ENCODE results near the gene LPP. TPM values are rescaled to one million over a fixed set of nuclear protein-coding genes. Genes with fewer than 3 reads are reported as not detected.

Gene LPP
- total and polyA plus RNA-seq, 8 donors = 23.1 to 220 (median 26.7) TPM

DNA sequence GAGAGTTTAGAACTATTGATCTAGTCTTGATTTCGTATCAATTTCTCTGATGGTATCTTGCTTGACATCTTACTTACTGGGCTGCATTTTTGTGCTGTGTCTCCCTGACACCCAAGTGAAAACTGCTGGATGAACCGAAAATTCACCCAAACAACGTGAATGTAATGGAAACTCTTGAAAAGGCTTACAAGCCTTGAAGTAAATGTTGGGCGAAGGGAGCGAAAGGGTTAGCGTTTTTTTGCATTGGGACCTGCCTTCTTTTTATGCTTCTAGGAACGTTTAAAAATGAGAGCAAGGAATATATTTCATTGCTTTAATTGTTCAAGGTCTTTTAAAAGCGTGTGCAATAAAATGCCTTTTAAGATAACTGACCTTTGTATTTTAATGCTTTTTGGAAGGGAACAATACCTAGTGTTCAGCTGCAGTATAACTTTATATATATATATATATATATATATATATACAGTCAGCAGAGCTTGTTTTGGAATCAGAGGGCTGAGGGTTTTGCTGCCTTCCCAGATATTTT lies 94.1 kb downstream of the LPP start:
- H3K9me3 ChIP-seq = no peaks in the 10 kb centered on the region
- H3K4me3 ChIP-seq = no peak overlapping the region
- no peaks in the 10 kb centered on the region for H3K27me3 ChIP-seq
- TF ChIP-seq, protein P1, sequence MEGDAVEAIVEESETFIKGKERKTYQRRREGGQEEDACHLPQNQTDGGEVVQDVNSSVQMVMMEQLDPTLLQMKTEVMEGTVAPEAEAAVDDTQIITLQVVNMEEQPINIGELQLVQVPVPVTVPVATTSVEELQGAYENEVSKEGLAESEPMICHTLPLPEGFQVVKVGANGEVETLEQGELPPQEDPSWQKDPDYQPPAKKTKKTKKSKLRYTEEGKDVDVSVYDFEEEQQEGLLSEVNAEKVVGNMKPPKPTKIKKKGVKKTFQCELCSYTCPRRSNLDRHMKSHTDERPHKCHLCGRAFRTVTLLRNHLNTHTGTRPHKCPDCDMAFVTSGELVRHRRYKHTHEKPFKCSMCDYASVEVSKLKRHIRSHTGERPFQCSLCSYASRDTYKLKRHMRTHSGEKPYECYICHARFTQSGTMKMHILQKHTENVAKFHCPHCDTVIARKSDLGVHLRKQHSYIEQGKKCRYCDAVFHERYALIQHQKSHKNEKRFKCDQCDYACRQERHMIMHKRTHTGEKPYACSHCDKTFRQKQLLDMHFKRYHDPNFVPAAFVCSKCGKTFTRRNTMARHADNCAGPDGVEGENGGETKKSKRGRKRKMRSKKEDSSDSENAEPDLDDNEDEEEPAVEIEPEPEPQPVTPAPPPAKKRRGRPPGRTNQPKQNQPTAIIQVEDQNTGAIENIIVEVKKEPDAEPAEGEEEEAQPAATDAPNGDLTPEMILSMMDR (IDR thresholded peaks at IDR 0.05) = no peak
- no peaks in the 10 kb centered on the region for H3K36me3 ChIP-seq
- H3K4me1 ChIP-seq = no peaks in the 10 kb centered on the region
- intact Hi-C loops (cut with DNase I) = no loop called here
- ATAC-seq = no peak
- DNase-seq = no peak
- H3K27ac ChIP-seq = no peak overlapping the region

DNA sequence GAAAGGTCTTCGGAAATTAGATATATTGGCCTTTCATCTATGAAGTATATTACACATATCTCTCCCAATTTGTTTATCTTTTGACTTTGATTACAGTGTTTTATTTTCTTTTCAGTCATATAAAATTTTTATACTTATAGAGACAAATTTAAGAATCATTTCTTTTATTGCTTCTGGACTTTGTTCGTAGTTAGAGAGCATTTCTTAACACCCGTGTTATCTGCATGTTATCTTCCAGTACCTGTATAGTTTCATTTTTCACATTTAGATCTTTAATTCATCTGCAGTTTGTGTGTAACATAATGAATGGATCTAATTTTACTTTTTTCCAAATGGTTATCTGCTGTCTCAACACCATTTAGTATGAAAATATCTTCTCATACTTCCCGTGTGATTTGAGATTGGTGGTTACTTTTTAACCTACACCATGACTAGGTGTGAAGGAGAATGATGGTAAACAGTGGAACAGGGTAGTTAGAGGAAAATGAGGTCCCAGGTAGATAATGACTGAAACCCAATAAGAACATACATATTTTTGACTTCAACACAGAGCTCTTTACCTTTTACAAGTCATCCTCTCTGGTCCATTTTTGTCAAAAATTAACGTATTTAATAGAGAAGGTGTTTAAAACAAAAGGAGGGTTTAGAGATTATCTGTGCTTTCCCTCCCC lies 99.3 kb downstream of the LPP start:
- no peak for DNase-seq
- H3K27me3 ChIP-seq = no peaks in the 10 kb centered on the region
- intact Hi-C loops (cut with DNase I) = no loop called here
- H3K27ac ChIP-seq = no peak overlapping the region
- H3K9me3 ChIP-seq = no peaks in the 10 kb centered on the region
- H3K36me3 ChIP-seq = no peaks in the 10 kb centered on the region
- TF ChIP-seq, protein P1 (IDR thresholded peaks at IDR 0.05) = no peak
- H3K4me3 ChIP-seq = no peak overlapping the region
- no peak for ATAC-seq
- peaks cover 8 to 13% of the 10 kb centered on the region in 2 donors for H3K4me1 ChIP-seq

DNA sequence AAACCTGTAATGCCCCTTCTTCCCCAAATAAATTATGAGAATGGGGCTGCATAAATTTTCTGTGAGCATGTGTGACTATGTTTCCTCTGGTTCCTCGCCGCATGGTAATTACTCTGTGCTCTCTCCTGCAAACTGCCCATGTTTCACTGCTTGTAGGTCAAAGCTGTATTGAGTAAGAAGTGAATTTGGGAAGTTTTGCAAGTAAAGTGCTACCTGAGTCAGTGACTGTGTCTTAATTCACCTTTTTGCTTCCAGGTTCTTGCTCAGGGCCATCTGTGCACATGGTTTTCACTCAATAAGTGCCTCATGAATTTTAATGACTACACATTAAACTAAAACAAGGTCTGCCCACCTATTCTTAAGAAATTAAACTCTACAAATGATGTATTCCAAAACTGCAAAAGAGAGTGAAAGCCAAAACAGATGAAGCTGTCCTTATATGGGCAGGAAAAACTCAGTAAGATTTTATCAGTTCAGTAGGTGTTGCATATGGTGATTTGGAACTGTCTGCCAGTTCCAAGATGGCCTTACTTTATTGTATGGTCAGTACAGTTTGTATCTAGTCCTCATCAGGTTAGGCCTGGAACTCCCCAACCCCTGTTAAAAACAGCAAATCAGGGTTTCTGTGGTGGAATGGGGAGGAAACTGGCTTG lies 100.0 kb downstream of the LPP start:
- ATAC-seq (no peak), DNase-seq (no peak)
- no peak overlapping the region for H3K27ac ChIP-seq
- H3K4me1 ChIP-seq = peaks cover 8 to 13% of the 10 kb centered on the region in 2 donors
- no peaks in the 10 kb centered on the region for H3K9me3 ChIP-seq
- TF ChIP-seq, protein P1 (IDR thresholded peaks at IDR 0.05) = no peak
- no peaks in the 10 kb centered on the region for H3K36me3 ChIP-seq
- H3K4me3 ChIP-seq = no peak overlapping the region
- intact Hi-C loops (cut with DNase I) = no loop called here
- no peaks in the 10 kb centered on the region for H3K27me3 ChIP-seq

DNA sequence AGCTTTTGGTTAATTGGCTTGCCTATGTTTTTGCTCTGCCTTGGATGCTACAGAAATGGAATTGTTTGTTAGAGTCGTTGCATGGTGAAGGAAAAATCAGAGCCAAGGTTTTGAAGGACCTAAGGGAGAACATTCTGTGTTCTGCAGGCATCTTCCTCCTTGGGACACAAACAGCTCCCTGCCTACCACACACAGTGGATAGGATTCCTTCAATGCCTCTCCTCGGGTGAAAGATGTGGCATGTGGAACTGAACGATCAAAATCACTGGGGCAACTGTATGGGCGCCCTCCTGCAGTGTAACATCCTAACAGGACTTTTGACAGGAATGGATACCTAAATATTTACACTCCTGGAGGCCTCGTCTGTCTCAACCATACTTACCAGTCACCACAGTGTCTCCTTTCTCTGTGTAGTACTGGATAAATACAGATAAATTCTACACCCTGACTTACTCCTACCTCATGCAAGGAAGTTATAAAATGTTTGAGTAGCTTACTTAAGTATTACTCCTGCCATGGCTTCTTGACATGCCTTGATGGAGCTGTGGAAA lies 100.6 kb downstream of the LPP start:
- TF ChIP-seq, protein P1 (IDR thresholded peaks at IDR 0.05) = no peak
- Histone ChIP-seq H3K9me3 (no peaks in the 10 kb centered on the region), H3K27ac (no peak overlapping the region), H3K27me3 (no peaks in the 10 kb centered on the region), H3K36me3 (no peaks in the 10 kb centered on the region), H3K4me1 (peaks cover 8 to 13% of the 10 kb centered on the region in 2 donors), H3K4me3 (no peak overlapping the region)
- intact Hi-C loops (cut with DNase I) = no loop called here
- ATAC-seq (no peak), DNase-seq (no peak)

DNA sequence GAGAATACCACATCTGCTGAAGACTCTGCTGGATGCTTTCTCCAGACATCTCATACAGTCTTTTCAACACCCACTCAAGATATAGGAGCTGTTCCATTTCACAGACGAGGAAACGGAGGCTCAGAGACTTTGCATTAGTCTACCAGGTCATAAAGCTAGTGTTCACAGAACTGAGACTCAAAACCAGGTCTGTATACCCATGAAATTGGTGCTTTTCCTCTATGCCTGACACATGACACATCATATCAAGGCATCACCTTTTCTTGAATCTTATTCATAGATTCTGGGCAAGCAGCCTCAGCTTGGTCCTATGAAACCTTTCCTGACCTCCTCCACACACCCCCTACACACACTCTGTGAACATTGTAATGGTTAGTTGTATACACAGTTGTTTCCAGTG lies 101.2 kb downstream of the LPP start:
- H3K9me3 ChIP-seq = no peaks in the 10 kb centered on the region
- no peak overlapping the region for H3K4me3 ChIP-seq
- H3K27me3 ChIP-seq = no peaks in the 10 kb centered on the region
- TF ChIP-seq, protein P1 (IDR thresholded peaks at IDR 0.05) = no peak
- intact Hi-C loops (cut with DNase I) = no loop called here
- H3K4me1 ChIP-seq = peaks cover 8 to 13% of the 10 kb centered on the region in 2 donors
- H3K27ac ChIP-seq = no peak overlapping the region
- no peak for DNase-seq
- no peak for ATAC-seq
- H3K36me3 ChIP-seq = no peaks in the 10 kb centered on the region

Data from left lung (tissue), 10 donors.